Heart left ventricle (tissue), 13 donors: Measurements from ENCODE around the gene PCLO.

Source experiments
- POLR2A ChIP-seq, 2 donors: fragments of 450-650 bp; IDR thresholded peaks; one replicate each; pipeline ENCODE4 v1.6.1; 2017; ENCODE audit warnings: antibody characterized with exemption in 2 of 2, mild to moderate bottlenecking in 2 of 2, moderate library complexity in 2 of 2
- TF ChIP-seq, protein P1 (sequence below), 12 donors: fragments of 200-600 bp; sonication (generic) in 4 of 12; IDR thresholded peaks; one replicate each; pipeline versions ENCODE4 v1.5.0 to v1.8.0; 2018 to 2022; ENCODE audit warnings: antibody characterized with exemption in 12 of 12, mild to moderate bottlenecking in 5 of 12
- donor health status: ischemic (EF 13 %, LVEDD 7.1; RV severe dilation, severe dysfunction).
- donor health status: DM: no; HTN: yes; CAD: no.
- donor health status: DM: no; HTN: no; CAD: no.
- donor health status: ischemic (EF 25% LVEDD 6.9; RV normal size, moderate dysfunction).
- donor health status: ischemic (EF 25% LVEDD 5.7; RV mildly dilated, moderate dysfunction).
- donor health status: ischemic (EF 35%, LVEDD 5.7; RV mildly dilated, moderate dysfunction).
- donor health status: nonischemic (EF 11% LVEDD 7.7; RV severe dilation, severe dysfunction).
- donor health status: DM: yes; HTN: yes; CAD: no.
- donor health status: PGD.
- donor health status: ischemic (EF 29% LVEDD 5.4; RV normal size, mild dysfunction).
- donor health status: nonischemic (EF 23%, LVEDD 6.1; RV moderate dilation, normal function).

DNA sequence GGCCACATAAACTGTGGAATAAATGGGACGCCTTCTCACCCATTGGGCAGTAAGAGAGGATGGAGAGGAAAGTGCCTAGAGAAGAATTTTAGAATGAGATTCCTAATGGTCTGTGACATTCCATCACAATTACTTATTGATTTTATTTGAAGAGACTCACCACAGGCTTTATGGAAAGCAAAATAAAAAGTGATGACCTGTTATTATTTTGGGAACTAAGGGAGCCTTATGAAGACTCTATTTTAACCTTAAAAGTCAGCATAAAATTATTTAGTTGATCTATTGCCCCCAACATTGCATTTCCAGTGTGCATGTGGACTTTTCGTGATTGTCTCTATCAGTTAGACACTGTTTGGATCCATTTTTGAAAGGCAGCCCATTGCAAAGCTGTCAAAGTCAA, 107.5 kb downstream of the PCLO start:
- TF ChIP-seq, protein P1, sequence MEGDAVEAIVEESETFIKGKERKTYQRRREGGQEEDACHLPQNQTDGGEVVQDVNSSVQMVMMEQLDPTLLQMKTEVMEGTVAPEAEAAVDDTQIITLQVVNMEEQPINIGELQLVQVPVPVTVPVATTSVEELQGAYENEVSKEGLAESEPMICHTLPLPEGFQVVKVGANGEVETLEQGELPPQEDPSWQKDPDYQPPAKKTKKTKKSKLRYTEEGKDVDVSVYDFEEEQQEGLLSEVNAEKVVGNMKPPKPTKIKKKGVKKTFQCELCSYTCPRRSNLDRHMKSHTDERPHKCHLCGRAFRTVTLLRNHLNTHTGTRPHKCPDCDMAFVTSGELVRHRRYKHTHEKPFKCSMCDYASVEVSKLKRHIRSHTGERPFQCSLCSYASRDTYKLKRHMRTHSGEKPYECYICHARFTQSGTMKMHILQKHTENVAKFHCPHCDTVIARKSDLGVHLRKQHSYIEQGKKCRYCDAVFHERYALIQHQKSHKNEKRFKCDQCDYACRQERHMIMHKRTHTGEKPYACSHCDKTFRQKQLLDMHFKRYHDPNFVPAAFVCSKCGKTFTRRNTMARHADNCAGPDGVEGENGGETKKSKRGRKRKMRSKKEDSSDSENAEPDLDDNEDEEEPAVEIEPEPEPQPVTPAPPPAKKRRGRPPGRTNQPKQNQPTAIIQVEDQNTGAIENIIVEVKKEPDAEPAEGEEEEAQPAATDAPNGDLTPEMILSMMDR (IDR thresholded peaks at IDR 0.05): no peak
- TF ChIP-seq POLR2A (IDR thresholded peaks at IDR 0.05): no peak
